Endodermal cell (in vitro differentiated cells): ENCODE data around the gene DUSP16. TPM values are rescaled to one million over a fixed set of nuclear protein-coding genes. Genes with fewer than 3 reads are reported as not detected.

Experiments
- DNase-seq: peaks from one replicate; pipeline ENCODE4 v3.0.0-alpha.2; 2017
- H3K27ac ChIP-seq: 2 replicates; pipeline ENCODE4 v1.5.1; 2013; ENCODE audit warnings: mild to moderate bottlenecking, low read depth, low read length, moderate library complexity
- H3K27me3 ChIP-seq: 2 replicates; pipeline ENCODE4 v1.6.1; 2013; ENCODE audit warnings: mild to moderate bottlenecking, low read length, moderate library complexity; ENCODE audit not compliant: insufficient read depth, control insufficient read depth, poor library complexity, severe bottlenecking
- H3K36me3 ChIP-seq: 2 replicates; pipeline ENCODE4 v1.7.0; 2013; ENCODE audit warnings: mild to moderate bottlenecking, low read length, moderate library complexity; ENCODE audit not compliant: control insufficient read depth, insufficient read depth
- H3K4me1 ChIP-seq: one replicate; pipeline ENCODE4 v1.7.0; 2013; ENCODE audit warnings: low read length; ENCODE audit not compliant: control insufficient read depth, insufficient read depth
- H3K4me3 ChIP-seq: 2 replicates; pipeline ENCODE4 v1.5.1; 2013; ENCODE audit warnings: mild to moderate bottlenecking, low read length, moderate library complexity
- H3K9ac ChIP-seq: 2 replicates; pipeline ENCODE4 v1.6.1; 2013; ENCODE audit warnings: mild to moderate bottlenecking, low read length, moderate library complexity; ENCODE audit not compliant: poor library complexity, severe bottlenecking; ENCODE audit errors: extremely low read depth
- H3K9me3 ChIP-seq: 2 replicates; pipeline ENCODE4 v1.6.1; 2013; ENCODE audit warnings: mild to moderate bottlenecking, low read length, moderate library complexity; ENCODE audit not compliant: control insufficient read depth
- H3K27ac Mint-ChIP-seq: 2 replicates; pipeline ENCODE4 v1.8.0; 2020; ENCODE audit warnings: mixed read lengths
- H3K27me3 Mint-ChIP-seq: 2 replicates; pipeline ENCODE4 v1.8.0; 2021; ENCODE audit warnings: mild to moderate bottlenecking, mixed read lengths; ENCODE audit not compliant: insufficient read depth
- H3K36me3 Mint-ChIP-seq: 2 replicates; pipeline ENCODE4 v1.8.0; 2020; ENCODE audit warnings: low read depth, mixed read lengths
- H3K4me1 Mint-ChIP-seq: 2 replicates; pipeline ENCODE4 v1.8.0; 2020; ENCODE audit warnings: mixed read lengths
- H3K4me3 Mint-ChIP-seq: 2 replicates; pipeline ENCODE4 v1.8.0; 2020; ENCODE audit warnings: mild to moderate bottlenecking, moderate library complexity, mixed read lengths
- H3K9me3 Mint-ChIP-seq: 2 replicates; pipeline ENCODE4 v1.8.0; 2020; ENCODE audit warnings: mild to moderate bottlenecking, mixed read lengths
- CTCF ChIP-seq: fragments of 200-600 bp; sonication (generic); conservative IDR thresholded peaks from 2 replicates; pipeline ENCODE4 v1.5.0; 2021; ENCODE audit warnings: antibody characterized with exemption, mild to moderate bottlenecking
- WGBS, 2 experiments: methylation state at CpG; one replicate each; pipeline versions ENCODE4 v1.1.5 to v1.1.7; 2013; ENCODE audit warnings: missing lambda C conversion rate in 2 of 2, mixed read lengths in 1 of 2; ENCODE audit not compliant: insufficient coverage in 1 of 2, insufficient read length in 1 of 2; 5-methylcytosine and 5-hydroxymethylcytosine counted together
- total RNA-seq, 2 donors: library from RNA; stranded (reverse); fragmentation: NEBNext Ultra II Directional in 1 of 2; extraction: Animal tissue kit (Norgen Biotek cat#: 25700) in 1 of 2; gene quantifications; 2 replicates in 1 of 2; 3 replicates in 1 of 2; pipeline ENCODE4 v1.2.1, GENCODE V29; 2021

Gene DUSP16
- total RNA-seq, 2 donors from 2014 or later, result 28.1 to 42.5 TPM

GRCh38 chr12:12428961-12429657, 133.6 kb downstream of the DUSP16 start:
- Mint-ChIP-seq H3K36me3 (peaks cover 8% of the 10 kb centered on the region), H3K27ac (no peak overlapping the region), H3K4me3 (no peak overlapping the region), H3K4me1 (no peaks in the 10 kb centered on the region), H3K27me3 (no peaks in the 10 kb centered on the region), H3K9me3 (peaks cover 10% of the 10 kb centered on the region)
- Histone ChIP-seq H3K27ac (no peak overlapping the region), H3K4me1 (no peaks in the 10 kb centered on the region), H3K9ac (no peak overlapping the region), H3K9me3 (peaks cover 6% of the 10 kb centered on the region), H3K36me3 (no peaks in the 10 kb centered on the region), H3K27me3 (no peaks in the 10 kb centered on the region), H3K4me3 (no peak overlapping the region)
- WGBS, 2 experiments, result 94 to 100% methylated on average over 1 to 7 of the region's 7 CpGs
- no peak for DNase-seq
- TF ChIP-seq CTCF, result no peak

- TF ChIP-seq CTCF, result no peak
- H3K27ac Mint-ChIP-seq, result no peak overlapping the region
- Histone ChIP-seq H3K27me3 (no peaks in the 10 kb centered on the region), H3K36me3 (no peaks in the 10 kb centered on the region), H3K9ac (no peak overlapping the region), H3K27ac (no peak overlapping the region), H3K9me3 (peaks cover 16% of the 10 kb centered on the region), H3K4me1 (no peaks in the 10 kb centered on the region), H3K4me3 (no peak overlapping the region)
- H3K4me1 Mint-ChIP-seq, result no peaks in the 10 kb centered on the region
- DNase-seq, result no peak
- 89 to 93% methylated on average over 2 of the region's 2 CpGs for WGBS, 2 experiments
- no peaks in the 10 kb centered on the region for H3K27me3 Mint-ChIP-seq
- peaks cover 21% of the 10 kb centered on the region for H3K9me3 Mint-ChIP-seq
- H3K36me3 Mint-ChIP-seq, result peaks cover 17% of the 10 kb centered on the region
- no peak overlapping the region for H3K4me3 Mint-ChIP-seq
These were observed 134.6 kb downstream of the DUSP16 start for GRCh38 chr12:12428047-12428446.

- no peaks in the 10 kb centered on the region for H3K27me3 ChIP-seq
- no peaks in the 10 kb centered on the region for H3K4me1 ChIP-seq
- H3K9me3 Mint-ChIP-seq, result peaks cover 24% of the 10 kb centered on the region
- H3K4me1 Mint-ChIP-seq, result no peaks in the 10 kb centered on the region
- DNase-seq, result no peak
- no peak overlapping the region for H3K4me3 Mint-ChIP-seq
- H3K9ac ChIP-seq, result no peak overlapping the region
- 80 to 91% methylated on average over 1 to 4 of the region's 4 CpGs for WGBS, 2 experiments
- TF ChIP-seq CTCF, result no peak
- H3K36me3 Mint-ChIP-seq, result peaks cover 17% of the 10 kb centered on the region
- H3K36me3 ChIP-seq, result no peaks in the 10 kb centered on the region
- no peak overlapping the region for H3K27ac ChIP-seq
- H3K27ac Mint-ChIP-seq, result no peak overlapping the region
- H3K27me3 Mint-ChIP-seq, result no peaks in the 10 kb centered on the region
- H3K4me3 ChIP-seq, result no peak overlapping the region
- peaks cover 19% of the 10 kb centered on the region for H3K9me3 ChIP-seq
These were observed 135.1 kb downstream of the DUSP16 start for GRCh38 chr12:12427568-12427967.
